ENCODE measurements around the gene PRXL2C. TPM values are rescaled to one million over a fixed set of nuclear protein-coding genes. Genes with fewer than 3 reads are reported as not detected.
A peak's percentile ranks its signal among the peaks of the same experiment; 100 is the strongest.

PRXL2C gene
- total and polyA plus RNA-seq, 9 of the 15 experiments (the other 6 are each of a cell fraction or from before 2014, with no cell fraction given) = 3.6 to 15.3 (median 10.6) TPM

GRCh38 chr9:96680812-96681499, 25.8 kb upstream of the PRXL2C start (continued):
- TF ChIP-seq PBX2 (CRISPR knock-in tag; IDR thresholded peaks at IDR 0.05; ENCODE audit: low read depth) (no peak), PBX2 (tag; conservative IDR thresholded peaks at IDR 0.05; ENCODE audit: low read depth) (peak; percentile 55), ZNF644 (tag; IDR thresholded peaks at IDR 0.05; ENCODE audit: low read depth) (no peak), BRF1 (IDR thresholded peaks at IDR 0.05; ENCODE audit: borderline replicate concordance, extremely low read depth, insufficient read length) (no peak), HDAC1 (IDR thresholded peaks at IDR 0.05) (peak in 1 of 2 experiments; percentile 48; a peak in 1 of 4 replicates), TCF3 (CRISPR knock-in tag; IDR thresholded peaks at IDR 0.05) (peak; percentile 91), WHSC1 (IDR thresholded peaks at IDR 0.05; ENCODE audit: low read length) (no peak), ERF (CRISPR knock-in tag; IDR thresholded peaks at IDR 0.05) (no peak)
